ENCODE measurements around the gene LRFN2. TPM values are rescaled to one million over a fixed set of nuclear protein-coding genes. Genes with fewer than 3 reads are reported as not detected.

The LRFN2 gene
- total RNA-seq, result not detected in 2 replicates

DNA sequence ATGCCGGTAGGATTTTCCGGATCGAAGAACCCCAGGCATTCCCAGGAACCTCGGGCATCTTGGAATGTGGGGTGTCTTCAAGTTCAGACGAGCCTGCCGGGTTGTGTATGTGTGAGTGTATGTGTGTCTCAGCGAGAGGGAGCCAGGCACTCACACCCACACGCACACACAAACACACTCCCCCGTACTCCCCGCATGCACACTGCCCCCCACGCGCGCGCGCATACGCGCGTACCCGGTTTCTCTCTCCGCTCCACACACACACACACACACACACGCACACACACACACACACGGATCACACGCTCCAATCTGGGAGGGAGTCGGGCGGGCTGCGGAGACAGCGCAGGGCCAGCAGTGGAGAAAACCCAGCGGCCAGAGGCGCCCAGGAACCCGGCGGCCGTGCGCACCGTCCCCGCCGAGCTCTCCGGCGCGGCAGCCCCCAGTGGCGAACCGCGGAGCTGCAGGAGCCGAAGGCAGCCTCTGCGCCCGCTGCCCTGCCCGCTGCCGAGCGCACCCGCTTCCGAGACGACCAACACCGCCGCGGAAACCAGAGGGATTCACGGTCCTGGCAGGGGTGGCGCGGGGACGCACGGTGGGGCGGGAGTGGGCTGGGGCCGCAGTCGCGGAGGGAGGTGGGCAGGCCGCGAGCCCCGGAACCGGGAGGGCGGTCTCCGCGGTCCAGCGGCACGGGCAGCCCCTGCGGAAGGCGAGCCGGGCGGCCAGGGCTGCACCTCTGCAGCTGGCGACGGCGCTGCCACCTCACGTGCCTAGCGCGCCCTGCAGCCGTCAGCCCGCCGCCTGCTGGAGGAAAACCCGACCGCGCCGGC is at the start of gene LRFN2:
TSS of gene LRFN2 (minus strand) at position 125 of the 830 bp plus-strand sequence.

All from regular cardiac myocyte (primary cell).